ENCODE data around the gene RAB11FIP5.

RAB11FIP5 gene

GRCh38 chr2:73059106-73059505 lies 53.6 kb downstream of the RAB11FIP5 start:
- H3K4me3 Mint-ChIP-seq = no peak overlapping the region
- DNase-seq = no peak
- H3K27ac Mint-ChIP-seq = no peak overlapping the region
- CTCF ChIA-PET = no interaction called here
- peaks cover 8% of the 10 kb centered on the region for H3K9me3 Mint-ChIP-seq
- H3K27me3 Mint-ChIP-seq = peaks cover 4% of the 10 kb centered on the region
- peaks cover 13% of the 10 kb centered on the region for H3K36me3 Mint-ChIP-seq
- no peaks in the 10 kb centered on the region for H3K4me1 Mint-ChIP-seq

- DNase-seq = no peak
- Mint-ChIP-seq H3K27me3 (no peaks in the 10 kb centered on the region), H3K9me3 (peaks cover 8% of the 10 kb centered on the region), H3K4me3 (no peak overlapping the region), H3K4me1 (no peaks in the 10 kb centered on the region), H3K36me3 (peaks cover 13% of the 10 kb centered on the region), H3K27ac (no peak overlapping the region)
- CTCF ChIA-PET = no interaction called here
Observed at GRCh38 chr2:73054980-73055379, 57.8 kb downstream of the RAB11FIP5 start.

DNA sequence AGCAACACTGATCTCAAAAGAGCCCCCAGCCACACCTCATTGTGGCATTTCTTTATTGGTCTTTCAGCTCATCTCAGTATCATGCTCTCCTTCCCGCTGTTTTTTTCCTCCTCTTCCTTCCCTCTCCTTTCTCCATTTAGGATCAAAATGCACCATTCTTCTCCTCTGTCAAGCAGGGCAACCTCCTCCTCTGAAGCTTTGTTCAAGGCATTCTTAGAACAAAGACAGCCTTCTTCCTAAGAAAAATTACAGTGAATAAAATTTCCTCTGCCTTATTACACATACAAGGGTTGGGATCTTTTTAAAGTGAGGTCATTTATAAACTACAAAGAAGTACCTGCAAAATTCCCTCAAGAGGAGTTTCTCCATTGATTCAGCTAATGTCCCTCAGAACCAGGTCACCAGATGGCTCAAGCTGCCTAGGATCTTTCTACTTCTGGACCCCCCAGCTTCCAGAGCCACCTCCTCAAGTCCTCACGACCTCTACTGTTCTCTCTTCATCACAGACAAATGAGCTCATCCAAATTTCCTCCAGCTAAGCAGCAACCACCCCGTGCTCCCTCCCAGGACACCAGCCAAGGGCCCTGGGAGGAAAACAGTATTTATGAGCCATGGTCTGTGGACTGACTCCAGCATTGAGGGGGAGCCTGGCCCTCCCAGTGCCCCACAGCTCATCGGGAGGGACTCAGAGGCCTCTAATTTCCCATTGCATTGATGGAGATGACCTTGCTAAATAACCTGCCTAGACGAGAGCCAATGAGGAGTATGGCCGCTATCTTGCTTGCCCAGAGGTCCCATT lies 59.2 kb downstream of the RAB11FIP5 start:
- CTCF ChIA-PET = no interaction called here
- H3K36me3 Mint-ChIP-seq = peaks cover 13% of the 10 kb centered on the region
- H3K9me3 Mint-ChIP-seq = peaks cover 8% of the 10 kb centered on the region
- no peak overlapping the region for H3K27ac Mint-ChIP-seq
- DNase-seq = no peak
- no peak overlapping the region for H3K4me3 Mint-ChIP-seq
- H3K27me3 Mint-ChIP-seq = no peaks in the 10 kb centered on the region
- no peaks in the 10 kb centered on the region for H3K4me1 Mint-ChIP-seq

- Mint-ChIP-seq H3K27ac (no peak overlapping the region), H3K36me3 (no peaks in the 10 kb centered on the region), H3K27me3 (no peaks in the 10 kb centered on the region), H3K4me1 (no peaks in the 10 kb centered on the region), H3K4me3 (no peak overlapping the region), H3K9me3 (no peaks in the 10 kb centered on the region)
- no peak for DNase-seq
- CTCF ChIA-PET = no interaction called here
Observed at GRCh38 chr2:73050121-73050545, 62.6 kb downstream of the RAB11FIP5 start.

GRCh38 chr2:73043929-73044832 lies 68.6 kb downstream of the RAB11FIP5 start:
- no peak overlapping the region for H3K4me3 Mint-ChIP-seq
- H3K4me1 Mint-ChIP-seq = no peaks in the 10 kb centered on the region
- H3K36me3 Mint-ChIP-seq = no peaks in the 10 kb centered on the region
- H3K27ac Mint-ChIP-seq = no peak overlapping the region
- H3K9me3 Mint-ChIP-seq = no peaks in the 10 kb centered on the region
- CTCF ChIA-PET = no interaction called here
- no peaks in the 10 kb centered on the region for H3K27me3 Mint-ChIP-seq
- DNase-seq = no peak

DNA sequence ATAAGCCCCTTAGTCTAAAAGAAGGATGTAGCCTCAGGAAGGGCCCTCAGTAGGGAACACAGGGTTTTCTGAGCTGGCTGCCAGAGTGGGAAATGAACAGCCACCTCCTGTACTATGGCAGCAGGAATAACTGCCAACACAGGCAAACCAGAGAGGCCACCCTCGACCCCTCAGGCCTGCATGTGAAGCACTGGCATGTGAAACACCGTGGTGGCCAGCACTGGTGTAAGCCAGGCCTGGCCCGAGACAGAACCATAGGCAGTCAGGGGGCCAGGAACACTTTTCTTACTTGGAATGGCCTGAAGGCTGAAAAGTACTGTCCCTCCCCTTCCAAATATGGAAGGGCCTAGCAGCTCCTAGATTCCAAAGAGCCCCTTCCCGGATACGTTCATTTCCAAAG lies 69.5 kb downstream of the RAB11FIP5 start:
- Mint-ChIP-seq H3K4me3 (no peak overlapping the region), H3K9me3 (no peaks in the 10 kb centered on the region), H3K36me3 (no peaks in the 10 kb centered on the region), H3K4me1 (no peaks in the 10 kb centered on the region), H3K27ac (no peak overlapping the region), H3K27me3 (no peaks in the 10 kb centered on the region)
- DNase-seq = no peak
- CTCF ChIA-PET = interaction anchor here (0.9 kb wide), 1 partner anchor 42 kb away, joined by 3 read pairs; no protein-coding TSS in a partner anchor

DNA sequence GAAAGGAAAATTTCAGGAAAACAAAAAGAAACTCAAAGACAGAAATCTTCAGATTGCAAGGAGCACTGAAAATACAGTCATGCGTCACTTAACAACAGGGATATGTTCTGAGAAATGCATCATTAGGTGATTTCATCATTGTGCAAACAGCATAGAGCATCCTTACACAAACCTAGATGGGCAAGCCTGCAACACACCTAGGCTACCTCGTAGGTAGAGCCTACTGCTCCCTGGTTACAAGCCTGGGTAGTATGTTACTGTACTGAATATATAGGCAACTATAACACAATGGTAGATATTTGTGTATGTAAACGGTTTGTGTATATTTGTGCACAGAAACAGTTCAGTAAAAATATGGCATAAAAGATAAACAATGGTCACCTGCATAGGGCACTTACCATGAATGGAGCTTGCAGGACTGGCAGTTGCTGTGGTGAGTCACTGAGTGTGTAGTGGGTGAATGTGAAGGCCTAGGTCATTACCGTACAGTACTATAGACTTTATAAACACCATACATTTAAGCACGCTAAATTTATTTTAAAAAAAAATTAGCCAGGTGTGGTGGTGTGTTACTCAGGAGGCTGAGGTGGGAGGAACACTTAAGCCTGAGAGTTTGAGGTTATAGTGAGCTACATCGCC lies 74.7 kb downstream of the RAB11FIP5 start:
- no peaks in the 10 kb centered on the region for H3K27me3 Mint-ChIP-seq
- CTCF ChIA-PET = no interaction called here
- no peaks in the 10 kb centered on the region for H3K9me3 Mint-ChIP-seq
- no peak for DNase-seq
- no peak overlapping the region for H3K27ac Mint-ChIP-seq
- no peaks in the 10 kb centered on the region for H3K36me3 Mint-ChIP-seq
- H3K4me3 Mint-ChIP-seq = no peak overlapping the region
- H3K4me1 Mint-ChIP-seq = no peaks in the 10 kb centered on the region

DNA sequence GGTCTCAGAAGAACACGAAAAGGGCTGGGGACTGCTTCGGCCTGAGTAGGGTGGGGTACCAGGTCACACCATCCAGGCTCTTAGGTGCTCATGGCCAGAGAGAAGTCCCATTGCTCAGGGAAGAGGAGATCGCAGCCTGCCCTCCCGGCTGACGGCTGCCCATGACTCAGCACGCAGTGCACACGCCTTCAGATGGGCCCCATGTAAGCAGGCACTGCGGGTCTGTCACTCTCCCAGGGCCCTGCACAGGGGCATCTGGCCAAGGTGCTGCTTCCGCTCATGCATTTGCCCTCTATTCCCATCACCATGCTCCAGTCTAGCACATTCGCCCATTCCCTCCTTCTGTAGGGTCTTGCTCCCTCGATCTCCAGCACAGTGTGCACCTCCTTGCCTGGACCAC lies 76.0 kb downstream of the RAB11FIP5 start:
- no peaks in the 10 kb centered on the region for H3K9me3 Mint-ChIP-seq
- no peak for DNase-seq
- no peak overlapping the region for H3K27ac Mint-ChIP-seq
- CTCF ChIA-PET = no interaction called here
- H3K4me1 Mint-ChIP-seq = no peaks in the 10 kb centered on the region
- no peak overlapping the region for H3K4me3 Mint-ChIP-seq
- H3K36me3 Mint-ChIP-seq = no peaks in the 10 kb centered on the region
- no peaks in the 10 kb centered on the region for H3K27me3 Mint-ChIP-seq

DNA sequence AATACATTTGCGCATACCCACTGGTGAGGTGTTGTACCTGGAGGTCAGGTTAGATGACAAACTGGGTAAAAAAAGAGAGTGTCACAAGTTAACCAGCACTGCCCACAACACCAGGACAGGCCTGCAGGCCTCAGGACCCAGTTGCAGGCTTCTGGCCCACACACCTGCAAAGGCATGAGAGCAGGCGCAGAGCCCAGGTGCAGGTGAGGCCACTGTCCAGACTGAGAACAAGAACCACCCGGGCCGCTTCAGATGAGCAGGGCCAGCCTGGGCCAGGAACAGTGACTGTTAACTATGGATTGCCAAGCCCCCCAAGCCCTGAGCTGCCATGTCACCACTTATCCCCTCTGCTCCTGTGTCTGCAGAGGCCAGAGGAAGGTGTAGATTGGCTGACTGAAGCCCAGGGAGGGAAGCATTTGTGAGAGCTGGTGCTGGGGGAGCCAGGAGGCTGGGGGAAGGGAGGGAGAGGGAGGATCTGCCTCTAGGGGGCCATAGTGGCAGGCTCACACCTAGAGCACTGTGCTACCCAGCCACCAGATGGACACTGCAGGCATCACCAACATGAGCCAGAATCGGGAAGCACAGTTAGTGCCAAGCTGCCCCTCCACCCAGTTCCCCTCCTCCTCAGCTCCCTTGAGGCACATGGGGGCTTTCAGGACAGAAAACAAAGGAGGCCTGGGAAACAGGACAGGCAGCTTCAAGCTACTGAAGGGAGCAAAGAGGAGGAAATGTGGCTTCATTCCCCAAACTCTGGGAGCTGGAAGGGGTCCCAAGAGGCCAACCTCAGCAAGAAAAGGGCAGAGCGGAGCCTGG lies 76.6 kb downstream of the RAB11FIP5 start:
- CTCF ChIA-PET = no interaction called here
- H3K9me3 Mint-ChIP-seq = no peaks in the 10 kb centered on the region
- no peak for DNase-seq
- no peaks in the 10 kb centered on the region for H3K36me3 Mint-ChIP-seq
- H3K27me3 Mint-ChIP-seq = no peaks in the 10 kb centered on the region
- H3K4me1 Mint-ChIP-seq = no peaks in the 10 kb centered on the region
- H3K4me3 Mint-ChIP-seq = no peak overlapping the region
- no peak overlapping the region for H3K27ac Mint-ChIP-seq

DNA sequence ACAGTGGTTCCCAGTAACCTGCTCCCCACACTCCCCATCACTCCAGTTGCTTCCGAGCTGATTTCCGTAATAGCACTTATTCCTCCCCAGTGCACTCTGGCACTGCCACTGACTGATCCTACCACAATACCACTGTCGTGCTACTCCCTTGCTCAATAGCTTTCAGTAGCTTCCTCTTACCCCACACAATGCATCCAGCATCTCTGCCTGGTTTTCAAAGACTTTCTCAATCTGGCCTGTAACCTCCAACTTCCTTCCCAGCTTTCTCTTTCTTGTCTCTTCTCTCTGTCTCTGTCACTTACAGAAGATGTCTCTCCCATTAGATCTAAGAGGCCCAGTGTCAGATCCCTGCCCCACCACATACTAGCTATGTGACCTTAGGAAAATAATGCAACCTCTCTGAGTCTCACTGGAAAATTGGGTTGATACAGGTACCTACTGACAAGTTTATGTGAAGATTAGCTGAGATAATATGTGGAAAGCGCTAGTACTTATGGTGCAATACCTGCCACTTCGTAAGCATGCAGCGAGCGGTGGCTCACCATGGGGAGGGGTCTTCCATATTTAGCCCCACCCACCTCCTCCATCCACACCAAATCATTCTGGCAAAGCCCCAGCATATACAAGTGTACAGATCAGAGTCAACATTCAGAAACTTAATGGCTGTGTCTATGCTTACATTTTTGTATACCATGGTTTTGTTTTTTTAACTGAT lies 77.9 kb downstream of the RAB11FIP5 start:
- Mint-ChIP-seq H3K27me3 (no peaks in the 10 kb centered on the region), H3K4me1 (no peaks in the 10 kb centered on the region), H3K9me3 (no peaks in the 10 kb centered on the region), H3K4me3 (no peak overlapping the region), H3K27ac (no peak overlapping the region), H3K36me3 (no peaks in the 10 kb centered on the region)
- DNase-seq = no peak
- CTCF ChIA-PET = interaction anchor here (0.9 to 1.7 kb wide), 2 partner anchors 12 to 51 kb away, joined by 3 read pairs; no protein-coding TSS in a partner anchor

DNA sequence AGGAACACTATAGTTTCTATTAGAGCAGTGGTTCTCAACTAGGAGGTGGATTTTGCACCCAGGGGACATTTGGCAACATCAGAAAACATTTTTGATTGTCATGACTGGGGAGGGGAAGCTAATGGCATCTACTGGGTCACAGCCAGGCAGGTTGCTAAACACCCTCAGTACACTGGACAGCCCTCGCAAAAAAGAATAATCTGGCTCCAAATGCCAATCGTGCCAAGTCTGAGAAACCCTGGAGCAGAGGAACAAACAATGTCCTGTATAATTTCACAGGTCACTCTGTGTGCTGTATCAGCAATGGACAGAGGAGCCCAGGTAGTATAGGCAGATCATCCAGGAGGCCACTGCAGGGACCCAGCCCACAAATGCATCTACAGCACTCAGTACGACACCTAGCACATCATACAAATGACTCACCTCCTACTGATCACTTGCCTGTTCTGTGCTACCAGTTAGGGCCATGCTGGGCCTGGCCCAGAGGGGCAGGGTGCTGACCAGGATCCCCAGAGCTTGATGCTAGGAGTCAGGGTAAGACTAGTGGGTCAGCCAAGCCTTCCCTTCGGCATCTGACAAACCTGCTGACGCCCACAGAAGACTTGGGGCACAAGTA lies 78.9 kb downstream of the RAB11FIP5 start:
- Mint-ChIP-seq H3K4me3 (no peak overlapping the region), H3K27me3 (no peaks in the 10 kb centered on the region), H3K9me3 (no peaks in the 10 kb centered on the region), H3K36me3 (no peaks in the 10 kb centered on the region), H3K4me1 (no peaks in the 10 kb centered on the region), H3K27ac (no peak overlapping the region)
- CTCF ChIA-PET = interaction anchor here (1.7 kb wide), 1 partner anchor 11 kb away, joined by 3 read pairs; no protein-coding TSS in a partner anchor
- DNase-seq = no peak

DNA sequence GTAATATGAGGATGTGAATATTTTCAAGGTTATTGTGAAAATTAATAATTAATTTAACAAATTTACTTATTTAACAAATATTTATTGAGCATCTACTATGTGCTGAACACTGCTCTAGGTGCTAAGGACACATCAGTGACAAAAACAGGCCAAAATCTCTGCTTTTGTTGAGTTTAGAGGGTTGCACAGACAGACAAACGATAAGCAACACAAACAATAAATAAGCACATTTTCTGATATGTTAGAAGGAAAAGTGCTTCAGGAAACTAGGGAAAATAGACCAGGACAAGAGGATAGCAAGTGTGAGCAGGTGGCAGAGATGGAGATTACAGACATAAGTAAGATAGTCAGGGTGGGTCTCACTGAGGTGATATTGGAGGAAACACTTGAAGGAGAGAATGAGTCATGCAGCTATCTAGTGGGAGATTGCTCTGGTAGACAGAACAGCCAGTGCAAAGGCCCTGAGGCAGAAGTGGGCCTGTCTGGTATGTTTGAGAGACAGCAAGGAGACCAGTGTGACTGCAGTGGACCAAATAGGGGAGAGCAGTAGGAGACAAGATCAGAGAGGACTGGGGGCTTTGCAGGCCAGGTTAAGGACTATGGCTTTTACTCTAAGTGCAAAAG lies 79.5 kb downstream of the RAB11FIP5 start:
- Mint-ChIP-seq H3K27me3 (no peaks in the 10 kb centered on the region), H3K27ac (no peak overlapping the region), H3K4me1 (no peaks in the 10 kb centered on the region), H3K36me3 (no peaks in the 10 kb centered on the region), H3K4me3 (no peak overlapping the region), H3K9me3 (no peaks in the 10 kb centered on the region)
- CTCF ChIA-PET = interaction anchor here (0.7 to 1.7 kb wide), 2 partner anchors 10 to 41 kb away, joined by 3 read pairs; no protein-coding TSS in a partner anchor
- DNase-seq = no peak

Data from activated naive CD4-positive, alpha-beta T cell treated with anti-CD3 and anti-CD28 coated beads, Interleukin-2, amount 10 ng/mL, durations not matched to agents 7 days and 5 days (primary cell).